IPS-15b (cell line): ENCODE results near the gene STK32C.
"Not testable (repeated sequence)": the region's sequence is repeated elsewhere in the genome, so short reads cannot be mapped to it uniquely, and the experiment has no call there.

Source experiments
- H3K27me3 ChIP-seq: one replicate; pipeline ENCODE4 v1.6.1; 2013; ENCODE audit warnings: low read length; ENCODE audit not compliant: control insufficient read depth, insufficient read depth
- H3K36me3 ChIP-seq: one replicate; pipeline ENCODE4 v1.6.1; 2013; ENCODE audit warnings: low read length; ENCODE audit not compliant: control insufficient read depth, insufficient read depth
- H3K4me1 ChIP-seq: one replicate; pipeline ENCODE4 v1.6.1; 2013; ENCODE audit warnings: mild to moderate bottlenecking, low read length; ENCODE audit not compliant: control insufficient read depth, insufficient read depth
- H3K4me3 ChIP-seq: one replicate; pipeline ENCODE4 v1.5.1; 2013; ENCODE audit warnings: low read depth, low read length
- H3K9ac ChIP-seq: one replicate; pipeline ENCODE4 v1.6.1; 2013; ENCODE audit warnings: low read depth, mild to moderate bottlenecking, low read length
- H3K9me3 ChIP-seq: one replicate; pipeline ENCODE4 v1.6.1; 2013; ENCODE audit warnings: mild to moderate bottlenecking, low read length; ENCODE audit not compliant: control insufficient read depth, insufficient read depth

Gene STK32C

GRCh38 chr10:132349766-132350165 lies 42.0 kb upstream of the STK32C start:
- H3K9me3 ChIP-seq: no peaks in the 10 kb centered on the region
- H3K36me3 ChIP-seq: no peaks in the 10 kb centered on the region
- no peak overlapping the region for H3K4me3 ChIP-seq
- no peaks in the 10 kb centered on the region for H3K4me1 ChIP-seq
- H3K9ac ChIP-seq: no peak overlapping the region
- H3K27me3 ChIP-seq: no peaks in the 10 kb centered on the region

GRCh38 chr10:132347931-132348267 lies 40.1 kb upstream of the STK32C start:
- Histone ChIP-seq H3K36me3 (no peaks in the 10 kb centered on the region), H3K27me3 (no peaks in the 10 kb centered on the region), H3K9me3 (no peaks in the 10 kb centered on the region), H3K9ac (no peak overlapping the region), H3K4me3 (no peak overlapping the region), H3K4me1 (no peaks in the 10 kb centered on the region)

GRCh38 chr10:132347211-132347930 lies 39.6 kb upstream of the STK32C start:
- H3K36me3 ChIP-seq: no peaks in the 10 kb centered on the region
- no peak overlapping the region for H3K4me3 ChIP-seq
- H3K9me3 ChIP-seq: no peaks in the 10 kb centered on the region
- H3K4me1 ChIP-seq: no peaks in the 10 kb centered on the region
- H3K9ac ChIP-seq: no peak overlapping the region
- H3K27me3 ChIP-seq: no peaks in the 10 kb centered on the region

- no peak overlapping the region for H3K4me3 ChIP-seq
- no peaks in the 10 kb centered on the region for H3K9me3 ChIP-seq
- no peaks in the 10 kb centered on the region for H3K27me3 ChIP-seq
- H3K4me1 ChIP-seq: no peaks in the 10 kb centered on the region
- H3K36me3 ChIP-seq: no peaks in the 10 kb centered on the region
- H3K9ac ChIP-seq: no peak overlapping the region
Measured at GRCh38 chr10:132346806-132347205, 39.1 kb upstream of the STK32C start.

- Histone ChIP-seq H3K9me3 (no peaks in the 10 kb centered on the region), H3K4me1 (no peaks in the 10 kb centered on the region), H3K36me3 (no peaks in the 10 kb centered on the region), H3K9ac (no peak overlapping the region), H3K4me3 (no peak overlapping the region), H3K27me3 (no peaks in the 10 kb centered on the region)
Measured at GRCh38 chr10:132345345-132345744, 37.6 kb upstream of the STK32C start.

- Histone ChIP-seq H3K9me3 (no peaks in the 10 kb centered on the region), H3K4me1 (no peaks in the 10 kb centered on the region), H3K27me3 (no peaks in the 10 kb centered on the region), H3K9ac (no peak overlapping the region), H3K4me3 (no peak overlapping the region), H3K36me3 (no peaks in the 10 kb centered on the region)
Measured at GRCh38 chr10:132344386-132344785, 36.6 kb upstream of the STK32C start.

- H3K27me3 ChIP-seq: no peaks in the 10 kb centered on the region
- H3K4me1 ChIP-seq: no peaks in the 10 kb centered on the region
- no peaks in the 10 kb centered on the region for H3K9me3 ChIP-seq
- H3K9ac ChIP-seq: no peak overlapping the region
- no peaks in the 10 kb centered on the region for H3K36me3 ChIP-seq
- H3K4me3 ChIP-seq: no peak overlapping the region
Measured at GRCh38 chr10:132342553-132342952, 34.8 kb upstream of the STK32C start.

- no peak overlapping the region for H3K9ac ChIP-seq
- H3K36me3 ChIP-seq: no peaks in the 10 kb centered on the region
- H3K9me3 ChIP-seq: no peaks in the 10 kb centered on the region
- no peaks in the 10 kb centered on the region for H3K4me1 ChIP-seq
- no peaks in the 10 kb centered on the region for H3K27me3 ChIP-seq
- H3K4me3 ChIP-seq: no peak overlapping the region
Measured at GRCh38 chr10:132341781-132342180, 34.0 kb upstream of the STK32C start.

- H3K9me3 ChIP-seq: no peaks in the 10 kb centered on the region
- no peaks in the 10 kb centered on the region for H3K27me3 ChIP-seq
- no peaks in the 10 kb centered on the region for H3K36me3 ChIP-seq
- no peak overlapping the region for H3K4me3 ChIP-seq
- H3K4me1 ChIP-seq: no peaks in the 10 kb centered on the region
- H3K9ac ChIP-seq: no peak overlapping the region
Measured at GRCh38 chr10:132341017-132341416, 33.3 kb upstream of the STK32C start.

GRCh38 chr10:132339276-132339675 lies 31.5 kb upstream of the STK32C start:
- Histone ChIP-seq H3K27me3 (no peaks in the 10 kb centered on the region), H3K4me1 (no peaks in the 10 kb centered on the region), H3K9me3 (no peaks in the 10 kb centered on the region), H3K4me3 (no peak overlapping the region), H3K36me3 (no peaks in the 10 kb centered on the region), H3K9ac (no peak overlapping the region)

- Histone ChIP-seq H3K4me3 (no peak overlapping the region), H3K9ac (no peak overlapping the region), H3K9me3 (no peaks in the 10 kb centered on the region), H3K36me3 (no peaks in the 10 kb centered on the region), H3K27me3 (no peaks in the 10 kb centered on the region), H3K4me1 (no peaks in the 10 kb centered on the region)
Measured at GRCh38 chr10:132338876-132339275, 31.1 kb upstream of the STK32C start.

- not testable (repeated sequence) for H3K9ac ChIP-seq, H3K27me3 ChIP-seq, H3K9me3 ChIP-seq, H3K4me1 ChIP-seq, H3K36me3 ChIP-seq, H3K4me3 ChIP-seq
Measured at GRCh38 chr10:132337854-132338253, 30.1 kb upstream of the STK32C start.
